ENCODE results near the gene ROBO3.

Gene ROBO3

GRCh38 chr11:124864176-124864891 is 898 bp upstream of the ROBO3 start:
- H3K9me3 ChIP-seq = no peaks in the 10 kb centered on the region
- H3K4me1 ChIP-seq (ENCODE audit: control insufficient read depth in 1 of 2, insufficient read depth in 1 of 2, low read depth in 1 of 2, low read length in 1 of 2) = peaks cover 0 to 7% of the 10 kb centered on the region in 2 experiments
- TF ChIP-seq CTCF (IDR thresholded peaks at IDR 0.05) = no peak
- H3K36me3 ChIP-seq = no peaks in the 10 kb centered on the region
- H3K27ac ChIP-seq = no peak overlapping the region
- peaks cover 100% of the 10 kb centered on the region for H3K27me3 ChIP-seq
- no peak overlapping the region for H3K4me3 ChIP-seq (ENCODE audit: low read depth in 1 of 2, low read length in 1 of 2)

- H3K4me1 ChIP-seq (ENCODE audit: control insufficient read depth in 1 of 2, insufficient read depth in 1 of 2, low read depth in 1 of 2, low read length in 1 of 2) = peaks cover 0 to 7% of the 10 kb centered on the region in 2 experiments
- TF ChIP-seq CTCF (IDR thresholded peaks at IDR 0.05) = no peak
- no peak overlapping the region for H3K27ac ChIP-seq
- H3K4me3 ChIP-seq (ENCODE audit: low read depth in 1 of 2, low read length in 1 of 2) = no peak overlapping the region
- H3K9me3 ChIP-seq = no peaks in the 10 kb centered on the region
- H3K36me3 ChIP-seq = no peaks in the 10 kb centered on the region
- H3K27me3 ChIP-seq = peaks cover 100% of the 10 kb centered on the region
Observed at GRCh38 chr11:124864892-124865180, 396 bp upstream of the ROBO3 start.

- H3K27me3 ChIP-seq = peaks cover 100% of the 10 kb centered on the region
- no peak overlapping the region for H3K27ac ChIP-seq
- peaks cover 0 to 7% of the 10 kb centered on the region in 2 experiments for H3K4me1 ChIP-seq (ENCODE audit: control insufficient read depth in 1 of 2, insufficient read depth in 1 of 2, low read depth in 1 of 2, low read length in 1 of 2)
- no peak overlapping the region for H3K4me3 ChIP-seq (ENCODE audit: low read depth in 1 of 2, low read length in 1 of 2)
- TF ChIP-seq CTCF (IDR thresholded peaks at IDR 0.05) = no peak
- no peaks in the 10 kb centered on the region for H3K9me3 ChIP-seq
- H3K36me3 ChIP-seq = no peaks in the 10 kb centered on the region
Observed at GRCh38 chr11:124865902-124866851, 945 bp downstream of the ROBO3 start.

GRCh38 chr11:124867700-124868099 is 2.5 kb downstream of the ROBO3 start:
- H3K27ac ChIP-seq = no peak overlapping the region
- peaks cover 0 to 7% of the 10 kb centered on the region in 2 experiments for H3K4me1 ChIP-seq (ENCODE audit: control insufficient read depth in 1 of 2, insufficient read depth in 1 of 2, low read depth in 1 of 2, low read length in 1 of 2)
- H3K36me3 ChIP-seq = no peaks in the 10 kb centered on the region
- H3K4me3 ChIP-seq (ENCODE audit: low read depth in 1 of 2, low read length in 1 of 2) = no peak overlapping the region
- TF ChIP-seq CTCF (IDR thresholded peaks at IDR 0.05) = no peak
- H3K9me3 ChIP-seq = no peaks in the 10 kb centered on the region
- peaks cover 100% of the 10 kb centered on the region for H3K27me3 ChIP-seq

- H3K4me3 ChIP-seq (ENCODE audit: low read depth in 1 of 2, low read length in 1 of 2) = no peak overlapping the region
Observed at GRCh38 chr11:124868331-124869274, 3.4 kb downstream of the ROBO3 start.

More at GRCh38 chr11:124868331-124869274, 3.4 kb downstream of the ROBO3 start:
- Histone ChIP-seq H3K9me3 (no peaks in the 10 kb centered on the region), H3K4me1 (ENCODE audit: control insufficient read depth in 1 of 2, insufficient read depth in 1 of 2, low read depth in 1 of 2, low read length in 1 of 2) (peaks cover 0 to 7% of the 10 kb centered on the region in 2 experiments), H3K27me3 (peaks cover 100% of the 10 kb centered on the region), H3K36me3 (no peaks in the 10 kb centered on the region), H3K27ac (no peak overlapping the region)
- no peak for TF ChIP-seq CTCF (IDR thresholded peaks at IDR 0.05)
